HEK293T (cell line): ENCODE data around the gene USP15.

Source experiments
- FOXM1 ChIP-seq: fragments of 450-650 bp; IDR thresholded peaks from 2 replicates; pipeline ENCODE4 v1.6.1; 2017; ENCODE audit warnings: mild to moderate bottlenecking, borderline replicate concordance
- NFRKB ChIP-seq: fragments of 450-650 bp; IDR thresholded peaks from 2 replicates; pipeline ENCODE4 v1.6.1; 2016; ENCODE audit warnings: mild to moderate bottlenecking, moderate library complexity
- SP1 ChIP-seq: fragments of 450-650 bp; IDR thresholded peaks from 2 replicates; pipeline ENCODE4 v1.6.1; 2017
- SUZ12 ChIP-seq: fragments of 450-650 bp; IDR thresholded peaks from 2 replicates; pipeline ENCODE4 v1.6.1; 2016; ENCODE audit warnings: mild to moderate bottlenecking
- ZNF384 ChIP-seq: fragments of 450-650 bp; IDR thresholded peaks from 2 replicates; pipeline ENCODE4 v1.6.1; 2016
- TF ChIP-seq, protein P1 (sequence below): fragments of 450-650 bp; IDR thresholded peaks from 2 replicates; pipeline ENCODE4 v1.6.1; 2016

DNA sequence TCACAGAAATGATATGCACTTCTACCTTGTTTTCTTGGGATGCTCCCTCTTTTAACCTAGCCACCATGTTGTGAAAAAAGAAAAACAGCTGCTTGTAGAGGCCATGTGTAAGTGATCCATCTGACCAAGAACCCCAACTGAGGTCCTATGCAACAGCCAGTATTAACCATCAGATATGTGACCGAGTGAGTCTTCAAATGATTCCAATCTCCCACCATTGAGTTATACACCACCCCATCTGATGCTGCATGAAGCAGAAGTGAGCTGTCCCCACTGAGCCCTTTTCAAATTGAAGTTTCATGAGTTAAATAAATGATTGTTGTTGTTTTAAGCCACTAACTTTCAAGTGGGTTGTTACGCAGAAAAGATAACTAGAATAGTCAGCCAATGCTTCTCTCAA, 20.6 kb upstream of the USP15 start:
- TF ChIP-seq NFRKB (no peak), SP1 (no peak), ZNF384 (no peak), SUZ12 (no peak), FOXM1 (no peak)
- TF ChIP-seq, protein P1, sequence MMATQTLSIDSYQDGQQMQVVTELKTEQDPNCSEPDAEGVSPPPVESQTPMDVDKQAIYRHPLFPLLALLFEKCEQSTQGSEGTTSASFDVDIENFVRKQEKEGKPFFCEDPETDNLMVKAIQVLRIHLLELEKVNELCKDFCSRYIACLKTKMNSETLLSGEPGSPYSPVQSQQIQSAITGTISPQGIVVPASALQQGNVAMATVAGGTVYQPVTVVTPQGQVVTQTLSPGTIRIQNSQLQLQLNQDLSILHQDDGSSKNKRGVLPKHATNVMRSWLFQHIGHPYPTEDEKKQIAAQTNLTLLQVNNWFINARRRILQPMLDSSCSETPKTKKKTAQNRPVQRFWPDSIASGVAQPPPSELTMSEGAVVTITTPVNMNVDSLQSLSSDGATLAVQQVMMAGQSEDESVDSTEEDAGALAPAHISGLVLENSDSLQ = no peak
